HEK293 (cell line): ENCODE data around the gene MVB12B.

Experiments
- CTCF ChIP-seq: fragments of 450-650 bp; formaldehyde crosslinking; IDR thresholded peaks from 2 replicates; pipeline ENCODE4 v1.5.1; 2016; ENCODE audit warnings: missing biosample characterization, missing genetic modification characterization
- KLF16 ChIP-seq: fragments of 450-650 bp; formaldehyde crosslinking; IDR thresholded peaks from 2 replicates; pipeline ENCODE4 v1.5.1; 2017; ENCODE audit warnings: missing biosample characterization, missing genetic modification characterization
- PATZ1 ChIP-seq: fragments of 450-650 bp; formaldehyde crosslinking; IDR thresholded peaks from 2 replicates; pipeline ENCODE4 v1.5.1; 2016; ENCODE audit warnings: missing biosample characterization, missing genetic modification characterization
- REST ChIP-seq: fragments of 450-650 bp; formaldehyde crosslinking; IDR thresholded peaks from 2 replicates; pipeline ENCODE4 v1.5.1; 2016; ENCODE audit warnings: missing biosample characterization, missing genetic modification characterization
- ZBTB1 ChIP-seq: fragments of 450-650 bp; formaldehyde crosslinking; IDR thresholded peaks from 2 replicates; pipeline ENCODE4 v1.5.1; 2016; ENCODE audit warnings: missing biosample characterization, missing genetic modification characterization
- ZBTB49 ChIP-seq: fragments of 450-650 bp; formaldehyde crosslinking; IDR thresholded peaks from 2 replicates; pipeline ENCODE4 v1.5.1; 2016; ENCODE audit warnings: missing biosample characterization, missing genetic modification characterization, low read depth
- ZNF175 ChIP-seq: fragments of 450-650 bp; formaldehyde crosslinking; IDR thresholded peaks from 2 replicates; pipeline ENCODE4 v1.5.1; 2016; ENCODE audit warnings: missing biosample characterization, missing genetic modification characterization
- ZNF239 ChIP-seq: fragments of 450-650 bp; formaldehyde crosslinking; IDR thresholded peaks from 2 replicates; pipeline ENCODE4 v1.5.1; 2016; ENCODE audit warnings: missing biosample characterization, missing genetic modification characterization
- ZNF555 ChIP-seq: fragments of 450-650 bp; formaldehyde crosslinking; conservative IDR thresholded peaks from 2 replicates; pipeline ENCODE4 v1.5.1; 2017; ENCODE audit warnings: missing biosample characterization, mild to moderate bottlenecking, missing genetic modification characterization, inconsistent platforms
- ZNF560 ChIP-seq: fragments of 450-650 bp; formaldehyde crosslinking; IDR thresholded peaks from 2 replicates; pipeline ENCODE4 v1.5.1; 2017; ENCODE audit warnings: missing biosample characterization, missing genetic modification characterization, borderline replicate concordance
- ZNF621 ChIP-seq: fragments of 450-650 bp; formaldehyde crosslinking; IDR thresholded peaks from 2 replicates; pipeline ENCODE4 v1.5.1; 2017; ENCODE audit warnings: missing biosample characterization, missing genetic modification characterization

GRCh38 chr9:126401107-126401506, 74.5 kb downstream of the MVB12B start:
- no peak for TF ChIP-seq ZNF175 (tag by site-specific recombination)
- no peak for TF ChIP-seq ZNF555
- TF ChIP-seq KLF16, result no peak
- no peak for TF ChIP-seq ZBTB1 (tag by site-specific recombination)
- no peak for TF ChIP-seq PATZ1
- TF ChIP-seq ZBTB49 (tag by site-specific recombination), result no peak
- no peak for TF ChIP-seq ZNF560 (tag by site-specific recombination)
- TF ChIP-seq ZNF239 (tag by site-specific recombination), result no peak
- no peak for TF ChIP-seq CTCF (tag by site-specific recombination)
- no peak for TF ChIP-seq ZNF621 (tag by site-specific recombination)
- no peak for TF ChIP-seq REST (tag by site-specific recombination)
